GM12878 (cell line): ENCODE results near the gene RBM6. TPM values are rescaled to one million over a fixed set of nuclear protein-coding genes. Genes with fewer than 3 reads are reported as not detected.

ENCODE experiments used
- ATAC-seq: fragments of 200-7000 bp; cut with Tn5 transposase; 3 replicates; pipeline ENCODE4 v1.9.1; 2020; ENCODE audit warnings: mild to moderate bottlenecking, moderate library complexity
- BruUV-seq: library from RNA; stranded (reverse); fragments of 400-500 nt; replicated peaks from 2 replicates; lab custom pipeline; 2021; lab: Mats Ljungman, UMichigan
- CTCF ChIA-PET: fragments of 300-600 bp; sonication (Branson Sonifier 250); formaldehyde crosslinking; extraction: SDS; loops from one replicate; lab custom pipeline; 2021; ENCODE audit warnings: inconsistent platforms; lab: Yijun Ruan, JAX
- POLR2A ChIA-PET: fragments of 350-600 bp; formaldehyde crosslinking; extraction: SDS; loops from one replicate; lab custom pipeline; 2021; ENCODE audit warnings: inconsistent platforms; lab: Charles Lee
- RAD21 ChIA-PET: fragments of 300-600 bp; sonication (Branson Sonifier 250); formaldehyde crosslinking; loops from one replicate; lab custom pipeline; 2023; ENCODE audit warnings: antibody characterized with exemption; ENCODE audit not compliant: unreplicated experiment; lab: Charles Lee
- SMC1A ChIA-PET: fragments of 300-600 bp; sonication (Branson Sonifier 250); formaldehyde crosslinking; loops from one replicate; lab custom pipeline; 2023; ENCODE audit not compliant: unreplicated experiment, uncharacterized antibody; lab: Charles Lee
- DNase-seq: peaks from one replicate; pipeline ENCODE4 v3.0.0-alpha.2; 2011; ENCODE audit warnings: low read depth, low spot score
- FAIRE-seq: peaks from 3 replicates; lab custom pipeline; 2011; peaks lifted over from hg19 to GRCh38; lab: Jason Lieb, UNC
- H2AFZ ChIP-seq: 2 replicates; pipeline ENCODE4 v1.6.0; 2011; ENCODE audit warnings: low read depth, low read length, control low read depth; ENCODE audit not compliant: control insufficient read depth
- H3K27ac ChIP-seq: 2 replicates; pipeline ENCODE4 v1.5.1; 2011; ENCODE audit warnings: control low read depth; ENCODE audit not compliant: control insufficient read depth, insufficient read depth
- H3K27me3 ChIP-seq, 2 experiments: replicated peaks in 1 of 2; 2 replicates each; pipeline versions ENCODE4 v1.6.0 to v1.6.1; 2011; ENCODE audit warnings: low read length in 1 of 2; ENCODE audit not compliant: control insufficient read depth in 2 of 2, insufficient read depth in 2 of 2
- H3K36me3 ChIP-seq, 2 experiments: 2 replicates each; pipeline ENCODE4 v1.5.1; 2011; ENCODE audit warnings: low read length in 1 of 2; ENCODE audit not compliant: control insufficient read depth in 2 of 2, insufficient read depth in 2 of 2
- H3K4me1 ChIP-seq: 2 replicates; pipeline ENCODE4 v1.6.1; 2011; ENCODE audit warnings: mild to moderate bottlenecking, low read length, moderate library complexity, mixed read lengths; ENCODE audit not compliant: control insufficient read depth, insufficient read depth
- H3K4me2 ChIP-seq: 2 replicates; pipeline ENCODE4 v1.6.0; 2011; ENCODE audit warnings: control low read depth; ENCODE audit not compliant: control insufficient read depth, insufficient read depth
- H3K4me3 ChIP-seq: fragments of 200-600 bp; sonication (generic); 2 replicates; pipeline ENCODE4 v1.5.1; 2016
- H3K79me2 ChIP-seq: 2 replicates; pipeline ENCODE4 v1.6.0; 2011; ENCODE audit warnings: low read length; ENCODE audit not compliant: control insufficient read depth, insufficient read depth
- H3K9ac ChIP-seq: 2 replicates; pipeline ENCODE4 v1.8.0; 2011; ENCODE audit warnings: low read length, control low read depth, mixed read lengths; ENCODE audit not compliant: control insufficient read depth, insufficient read depth
- H3K9me3 ChIP-seq: replicated peaks from 3 replicates; pipeline ENCODE4 v1.5.1; 2011; ENCODE audit warnings: mild to moderate bottlenecking, low read length; ENCODE audit not compliant: control insufficient read depth, insufficient read depth
- H4K20me1 ChIP-seq: 2 replicates; pipeline ENCODE4 v1.6.0; 2011; ENCODE audit not compliant: control insufficient read depth, insufficient read depth
- BACH1 ChIP-seq: fragments of 450-650 bp; IDR thresholded peaks from 2 replicates; pipeline ENCODE4 v1.6.1; 2017; ENCODE audit warnings: mild to moderate bottlenecking, borderline replicate concordance
- CHD1 ChIP-seq: IDR thresholded peaks from 2 replicates; pipeline ENCODE4 v1.6.1; 2012; ENCODE audit warnings: low read depth, low read length, improper control_type of control experiment
- ETV6 ChIP-seq, 2 experiments: fragments of 450-650 bp in 1 of 2; IDR thresholded peaks in 1 of 2; conservative IDR thresholded peaks in 1 of 2; 2 replicates each; pipeline ENCODE4 v1.6.1; 2014; ENCODE audit warnings: antibody characterized with exemption in 1 of 2, borderline replicate concordance in 1 of 2, low read depth in 1 of 2, mild to moderate bottlenecking in 1 of 2, moderate library complexity in 1 of 2
- FOXM1 ChIP-seq: IDR thresholded peaks from 2 replicates; pipeline ENCODE4 v1.6.1; 2012; ENCODE audit warnings: low read depth, mild to moderate bottlenecking, inconsistent platforms, low read length, moderate library complexity
- SMAD1 ChIP-seq: fragments of 450-650 bp; IDR thresholded peaks from 2 replicates; pipeline ENCODE4 v1.6.1; 2018; ENCODE audit warnings: mild to moderate bottlenecking, low read depth; ENCODE audit not compliant: partially characterized antibody
- SP1 ChIP-seq: IDR thresholded peaks from one replicate; pipeline ENCODE4 v1.6.1; 2011; ENCODE audit warnings: low read depth, low read length
- SRF ChIP-seq, 2 experiments: IDR thresholded peaks; 2 replicates each; pipeline ENCODE4 v1.6.1; 2011; ENCODE audit warnings: low read depth in 2 of 2, low read length in 2 of 2, mild to moderate bottlenecking in 1 of 2, moderate library complexity in 1 of 2
- SUPT20H ChIP-seq: IDR thresholded peaks from 2 replicates; pipeline ENCODE4 v1.6.1; 2011; ENCODE audit warnings: low read depth, mild to moderate bottlenecking, low read length, moderate library complexity, borderline replicate concordance; ENCODE audit not compliant: control insufficient read depth
- TAF1 ChIP-seq: IDR thresholded peaks from 2 replicates; pipeline ENCODE4 v1.6.1; 2011; ENCODE audit warnings: mild to moderate bottlenecking, low read depth, low read length, borderline replicate concordance
- ZBED1 ChIP-seq: IDR thresholded peaks from 2 replicates; pipeline ENCODE4 v1.6.1; 2016; ENCODE audit warnings: borderline replicate concordance
- WGBS: methylation state at CpG from one replicate; pipeline ENCODE4 v1.1.6; 2016; ENCODE audit warnings: low lambda C conversion rate; ENCODE audit not compliant: insufficient replicate concordance, insufficient coverage; ENCODE audit errors: missing lambda C conversion rate; 5-methylcytosine and 5-hydroxymethylcytosine counted together
- in situ Hi-C: fragments of 300-500 bp; cut with MboI; formaldehyde crosslinking; loops from 9 replicates; pipeline ENCODE4 v1.14.3; 2018; ENCODE audit warnings: mixed read lengths
- intact Hi-C: fragments of 100-400 bp; cut with micrococcal nuclease; formaldehyde crosslinking; loops from one replicate; pipeline ENCODE4 v1.14.2; 2022; ENCODE audit not compliant: unreplicated experiment
- polyA plus RNA-seq, 11 experiments: library from polyadenylated mRNA; depleted of rRNA in 4 of 11; unstranded in 6 of 11; stranded (reverse) in 5 of 11; fragments of >200 nt; fragmentation: Nextera tagmentation in 4 of 11; fragmentation: Illumina TruSeq in 1 of 11; extraction: Ambion mirVana in 4 of 11; extraction: Trizol in 1 of 11; gene quantifications; 1 replicate in 1 of 11; 2 replicates in 10 of 11; pipeline versions ENCODE4 v1.2.1 to v1.2.3, GENCODE V29; 2011 to 2016; ENCODE audit warnings: inconsistent platforms in 2 of 11, missing spikeins in 2 of 11, low read depth in 1 of 11
- total RNA-seq, 4 experiments: library from RNA; depleted of rRNA in 3 of 4; stranded (reverse); fragments of >200 nt in 3 of 4; fragmentation: Illumina TruSeq in 1 of 4; extraction: Trizol in 1 of 4; gene quantifications; 2 replicates each; pipeline versions ENCODE4 v1.2.1 to v1.2.3, GENCODE V29; 2013 to 2021
- TF ChIP-seq, protein P1 (sequence below): IDR thresholded peaks from 2 replicates; pipeline ENCODE4 v1.6.1; 2012; ENCODE audit warnings: low read depth, low read length, improper control_type of control experiment

RBM6 gene
- total and polyA plus RNA-seq, 10 of the 15 experiments (the other 5 are each of a cell fraction or from before 2014, with no cell fraction given) = 45.3 to 103 (median 81.3) TPM

DNA sequence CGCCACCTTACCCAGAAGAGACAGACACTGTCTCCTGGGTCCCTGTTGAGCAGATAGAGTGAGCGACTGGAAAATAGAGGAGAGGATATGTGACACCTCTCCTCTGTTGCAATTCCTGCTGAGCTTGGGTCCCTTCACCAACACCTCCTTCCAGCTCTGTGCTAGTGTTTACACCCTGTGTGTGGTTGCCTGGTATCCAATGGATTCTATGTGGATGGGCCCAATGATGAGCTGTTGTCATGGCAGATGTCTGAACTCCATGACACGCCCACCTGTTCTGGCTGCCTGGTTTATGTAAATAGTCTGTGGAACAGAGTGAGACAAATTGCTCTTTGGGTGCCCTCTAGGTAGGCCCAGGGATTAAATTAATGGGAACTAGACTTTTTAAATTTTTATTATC, 172.5 kb downstream of the RBM6 start:
- CTCF ChIA-PET = interaction anchor here (1.7 kb wide), 1 partner anchor 8 kb away, joined by 5 read pairs; no protein-coding TSS in a partner anchor
- RAD21 ChIA-PET = no interaction called here
- Histone ChIP-seq H3K9me3 (no peaks in the 10 kb centered on the region), H3K4me1 (no peaks in the 10 kb centered on the region; the same call in 1 of the 2 replicates), H3K4me2 (no peak overlapping the region), H3K27me3 (no peaks in the 10 kb centered on the region), H3K9ac (no peak overlapping the region), H3K79me2 (no peaks in the 10 kb centered on the region), H3K36me3 (peaks cover 33 to 66% of the 10 kb centered on the region in 2 experiments), H3K4me3 (no peak overlapping the region), H4K20me1 (peaks cover 7% of the 10 kb centered on the region; the same call in 1 of the 2 replicates), H2AFZ (no peak overlapping the region), H3K27ac (no peak overlapping the region)
- in situ Hi-C loops = no loop called here
- SMC1A ChIA-PET = no interaction called here
- FAIRE-seq = no peak
- BruUV-seq = no TSS peak
- no peak for DNase-seq
- ATAC-seq = no peak; the same call in 2 of the 3 replicates
- intact Hi-C loops = no loop called here
- WGBS = 85% methylated on average over 3 of the region's 3 CpGs
- TF ChIP-seq ETV6 (conservative IDR thresholded peaks at IDR 0.05 in 1 of 2, IDR thresholded peaks at IDR 0.05 in 1 of 2; ENCODE audit: borderline replicate concordance in 1 of 2, low read depth in 1 of 2) = no peak
- TF ChIP-seq, protein P1, sequence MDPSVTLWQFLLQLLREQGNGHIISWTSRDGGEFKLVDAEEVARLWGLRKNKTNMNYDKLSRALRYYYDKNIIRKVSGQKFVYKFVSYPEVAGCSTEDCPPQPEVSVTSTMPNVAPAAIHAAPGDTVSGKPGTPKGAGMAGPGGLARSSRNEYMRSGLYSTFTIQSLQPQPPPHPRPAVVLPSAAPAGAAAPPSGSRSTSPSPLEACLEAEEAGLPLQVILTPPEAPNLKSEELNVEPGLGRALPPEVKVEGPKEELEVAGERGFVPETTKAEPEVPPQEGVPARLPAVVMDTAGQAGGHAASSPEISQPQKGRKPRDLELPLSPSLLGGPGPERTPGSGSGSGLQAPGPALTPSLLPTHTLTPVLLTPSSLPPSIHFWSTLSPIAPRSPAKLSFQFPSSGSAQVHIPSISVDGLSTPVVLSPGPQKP = no peak
- TF ChIP-seq ZBED1 = no peak
- TF ChIP-seq SMAD1 = no peak
- TF ChIP-seq SRF (IDR thresholded peaks at IDR 0.05; ENCODE audit: low read depth in 2 of 2, low read length in 2 of 2) = no peak
- no peak for TF ChIP-seq SUPT20H
- no peak for TF ChIP-seq CHD1
- no peak for TF ChIP-seq BACH1
- TF ChIP-seq FOXM1 = no peak
- no peak for TF ChIP-seq SP1
- TF ChIP-seq TAF1 = no peak
- TF ChIP-seq, all 136 proteins: peak for 0
- POLR2A ChIA-PET = interaction anchor here (0.6 to 0.7 kb wide), 2 partner anchors 19 to 1367 kb away, joined by 3 read pairs; no protein-coding TSS in a partner anchor
